OCI-LY7 (cell line): Measurements from ENCODE around the gene ABLIM1.
A peak's percentile ranks its signal among the peaks of the same experiment; 100 is the strongest.

ENCODE experiments used
- CTCF ChIP-seq: fragments of 200-600 bp; sonication (generic); conservative IDR thresholded peaks from 2 replicates; pipeline ENCODE4 v1.5.1; 2014; ENCODE audit warnings: mild to moderate bottlenecking, antibody characterized with exemption, low read length, moderate library complexity, mixed read lengths
- EZH2phosphoT487 ChIP-seq: fragments of 200-600 bp; sonication (generic); IDR thresholded peaks from 2 replicates; pipeline ENCODE4 v1.6.1; 2018; ENCODE audit warnings: low read depth, borderline replicate concordance, mild to moderate bottlenecking, mixed run types, antibody characterized with exemption, low read length, moderate library complexity, mixed read lengths

- TF ChIP-seq CTCF (0 out of 2 replicates have a peak, but pooled peaks have one; percentile 16), EZH2phosphoT487 (no peak)
These were observed 271.6 kb downstream of the ABLIM1 start for GRCh38 chr10:114386452-114386851.
